GM18873 (cell line): ENCODE results near the gene CENPT.
"Not testable (repeated sequence)": the region's sequence is repeated elsewhere in the genome, so short reads cannot be mapped to it uniquely, and the experiment has no call there.

Experiments
- ATAC-seq: cut with Tn5 transposase; IDR thresholded peaks from one replicate; pipeline ENCODE4 v1.9.1; 2021; ENCODE audit warnings: mild to moderate bottlenecking, moderate library complexity, moderate number of reproducible peaks; ENCODE audit not compliant: unreplicated experiment, low FRiP score

The CENPT gene

DNA sequence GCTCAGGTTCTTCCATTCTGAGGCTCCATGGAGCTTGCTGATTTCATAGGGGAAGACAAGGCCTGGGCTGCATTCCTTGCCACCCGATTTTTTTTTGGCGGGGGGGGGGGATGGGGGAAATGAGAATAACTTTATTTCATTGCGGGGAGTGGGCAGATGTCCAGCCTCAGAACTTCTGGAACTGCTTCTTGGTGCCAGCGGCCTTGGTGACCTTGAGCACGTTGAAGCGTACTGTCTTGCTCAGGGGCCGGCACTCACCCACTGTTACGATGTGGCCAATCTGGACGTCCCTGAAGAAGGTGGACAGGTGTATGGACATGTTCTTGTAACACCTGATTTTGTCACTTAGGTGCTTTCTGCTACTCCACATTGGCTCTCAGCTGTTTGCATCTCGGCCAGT, 8.3 kb upstream of the CENPT start:
- ATAC-seq: no peak

DNA sequence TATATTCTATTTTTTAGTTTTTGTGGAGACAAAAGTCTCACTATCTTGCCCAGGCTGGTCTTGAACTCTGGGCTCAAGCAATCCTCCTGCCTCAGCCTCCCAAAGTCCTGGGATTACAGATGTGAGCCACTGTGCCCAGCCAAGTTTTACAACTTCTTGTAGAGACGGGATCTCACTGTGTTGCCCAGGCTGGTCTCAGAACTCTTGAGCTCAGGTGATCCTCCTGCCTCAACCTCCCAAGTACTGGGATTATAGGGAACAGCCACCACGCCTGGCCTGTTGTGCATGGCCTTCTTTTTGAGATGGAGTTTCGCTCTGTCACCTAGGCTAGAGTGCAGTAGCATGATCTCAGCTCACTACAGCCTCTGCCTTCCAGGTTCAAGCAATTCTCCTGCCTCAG, 6.2 kb upstream of the CENPT start:
- no peak for ATAC-seq

DNA sequence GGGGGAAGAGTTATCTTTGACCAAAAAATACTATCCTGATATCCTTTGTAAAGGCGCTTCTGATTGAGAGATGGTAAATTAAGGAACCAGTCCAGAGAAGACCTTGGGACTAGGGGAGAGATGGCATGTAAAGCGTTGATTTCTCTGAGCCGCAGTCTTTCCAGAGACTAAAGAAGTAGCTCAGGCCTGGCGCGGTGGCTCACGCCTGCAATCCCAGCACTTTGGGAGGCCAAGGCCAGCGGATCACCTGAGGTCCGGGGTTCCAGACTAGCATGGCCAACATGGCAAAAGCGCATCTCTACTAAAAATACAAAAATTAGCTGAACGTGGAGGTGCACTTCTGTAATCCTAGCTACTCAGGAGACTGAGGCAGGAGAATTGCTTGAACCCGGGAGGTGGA, 625 bp upstream of the CENPT start:
- ATAC-seq: no peak

- ATAC-seq: peak; percentile 50
Measured at GRCh38 chr16:67846320-67847063, 1.0 kb downstream of the CENPT start, which contains the start of gene NUTF2. TSS of gene NUTF2 (plus strand) at chr16:67846933. CDS start at chr16:67865131, 18,198 bp downstream.

DNA sequence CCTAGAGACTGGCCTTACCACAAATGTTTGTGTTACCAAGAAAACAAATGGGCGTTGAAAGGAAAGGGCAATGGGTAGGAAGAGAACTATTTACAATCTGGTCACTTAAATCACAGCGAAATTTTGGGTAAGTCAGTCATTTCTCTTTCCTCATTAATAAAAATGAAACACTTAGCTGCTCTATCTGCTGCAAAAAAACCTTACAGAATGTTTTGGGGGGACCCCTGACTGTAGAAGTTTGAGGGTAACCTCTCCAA, 1.5 kb downstream of the CENPT start:
- no peak for ATAC-seq

GRCh38 chr16:67845291-67846062, 2.0 kb downstream of the CENPT start:
- ATAC-seq: no peak

GRCh38 chr16:67844497-67844896, 3.0 kb downstream of the CENPT start:
- ATAC-seq: no peak

DNA sequence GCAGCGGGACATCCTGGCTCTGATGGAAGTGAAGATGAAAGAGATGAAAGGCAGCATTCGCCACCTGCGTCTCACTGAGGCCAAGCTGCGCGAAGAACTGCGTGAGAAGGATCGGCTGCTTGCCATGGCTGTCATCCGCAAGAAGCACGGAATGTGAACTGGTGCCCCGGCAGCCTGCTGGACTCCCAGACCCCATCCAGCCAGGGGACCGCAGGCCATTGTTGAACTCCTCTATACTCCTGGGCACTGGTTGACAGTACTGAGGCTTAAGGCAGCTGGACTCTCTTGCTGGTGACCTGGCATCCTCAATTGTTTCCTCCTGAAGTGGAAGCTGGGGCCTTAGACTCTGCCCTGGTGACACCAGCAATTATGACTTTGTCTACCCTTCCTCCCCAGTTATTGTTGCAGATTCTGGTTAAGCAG, 4.1 kb downstream of the CENPT start:
- no peak for ATAC-seq

DNA sequence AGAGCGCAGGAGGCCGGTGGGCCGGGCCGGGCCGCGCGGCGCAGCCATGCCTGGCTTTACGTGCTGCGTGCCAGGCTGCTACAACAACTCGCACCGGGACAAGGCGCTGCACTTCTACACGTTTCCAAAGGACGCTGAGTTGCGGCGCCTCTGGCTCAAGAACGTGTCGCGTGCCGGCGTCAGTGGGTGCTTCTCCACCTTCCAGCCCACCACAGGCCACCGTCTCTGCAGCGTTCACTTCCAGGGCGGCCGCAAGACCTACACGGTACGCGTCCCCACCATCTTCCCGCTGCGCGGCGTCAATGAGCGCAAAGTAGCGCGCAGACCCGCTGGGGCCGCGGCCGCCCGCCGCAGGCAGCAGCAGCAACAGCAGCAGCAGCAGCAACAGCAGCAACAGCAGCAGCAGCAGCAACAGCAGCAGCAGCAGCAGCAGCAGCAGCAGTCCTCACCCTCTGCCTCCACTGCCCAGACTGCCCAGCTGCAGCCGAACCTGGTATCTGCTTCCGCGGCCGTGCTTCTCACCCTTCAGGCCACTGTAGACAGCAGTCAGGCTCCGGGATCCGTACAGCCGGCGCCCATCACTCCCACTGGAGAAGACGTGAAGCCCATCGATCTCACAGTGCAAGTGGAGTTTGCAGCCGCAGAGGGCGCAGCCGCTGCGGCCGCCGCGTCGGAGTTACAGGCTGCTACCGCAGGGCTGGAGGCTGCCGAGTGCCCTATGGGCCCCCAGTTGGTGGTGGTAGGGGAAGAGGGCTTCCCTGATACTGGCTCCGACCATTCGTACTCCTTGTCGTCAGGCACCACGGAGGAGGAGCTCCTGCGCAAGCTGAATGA, 4.8 kb downstream of the CENPT start:
- peak; percentile 3 for ATAC-seq

DNA sequence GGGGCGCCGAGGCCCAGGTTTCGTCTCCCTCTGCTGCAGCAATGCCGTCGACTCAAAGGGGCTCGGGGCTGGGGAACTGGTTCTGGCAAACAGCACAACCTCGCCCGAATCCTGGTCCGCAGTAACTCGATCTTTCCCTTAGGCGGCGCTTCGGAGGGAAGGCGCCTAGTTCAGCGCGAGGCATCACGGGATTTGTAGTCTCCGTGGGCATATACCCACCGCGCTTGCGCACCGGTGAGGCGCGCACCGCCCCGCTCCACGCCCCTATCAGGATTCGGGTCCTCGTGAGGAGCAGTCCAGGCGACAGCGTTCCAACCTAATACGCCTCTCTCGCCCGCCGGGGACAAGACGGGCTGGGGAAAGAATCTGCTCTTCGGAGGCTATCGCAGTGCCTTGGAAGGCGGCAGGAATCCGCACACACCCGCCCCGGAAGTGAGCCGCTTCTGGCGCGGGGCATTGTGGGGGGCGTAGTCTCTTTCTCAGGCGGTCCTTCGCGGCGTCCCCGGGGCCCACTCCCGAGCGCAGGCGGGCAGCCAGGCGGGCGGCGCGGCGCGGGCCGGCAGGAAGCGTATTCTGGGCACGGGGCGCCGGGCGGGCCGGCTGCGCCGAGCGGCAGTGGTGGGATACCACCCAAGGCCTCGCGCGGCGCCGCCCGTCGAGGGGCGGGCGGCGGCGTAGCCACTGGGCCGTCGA, 5.5 kb downstream of the CENPT start, which contains the start of gene THAP11:
TSS of gene THAP11 (plus strand) at position 505 of the 693 bp plus-strand sequence. CDS start 235 bp downstream, outside the sequence.
- ATAC-seq: peak; percentile 43

DNA sequence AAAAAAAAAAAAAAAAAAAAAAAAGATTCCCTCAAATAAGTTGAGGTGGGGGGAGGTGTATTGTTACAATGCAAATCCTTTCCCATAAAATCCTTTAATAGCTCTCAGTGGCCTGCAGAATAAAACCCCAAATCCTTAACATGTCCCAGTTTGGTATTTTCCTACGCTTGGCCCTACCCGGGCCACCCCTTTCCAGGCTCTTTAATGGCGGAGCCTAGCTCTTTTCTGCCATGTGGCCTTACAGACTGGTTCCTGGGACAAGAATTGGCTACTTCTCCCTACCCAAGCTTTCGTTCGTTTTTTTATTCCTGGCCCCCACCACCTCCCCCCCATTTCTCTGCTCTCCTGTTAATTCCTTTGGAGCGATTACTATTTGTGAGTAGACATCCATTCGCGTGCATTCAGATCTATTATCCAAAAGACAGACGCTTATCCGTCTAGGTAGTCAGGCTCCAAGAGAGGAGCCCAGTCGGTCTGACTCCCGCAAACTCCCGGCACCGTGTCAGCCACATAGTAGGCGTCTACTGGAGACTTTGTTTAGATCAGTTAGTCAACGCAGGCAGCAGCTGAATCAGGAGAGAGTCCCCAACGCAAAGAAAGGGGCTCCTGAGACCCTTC, 6.2 kb downstream of the CENPT start:
- no peak for ATAC-seq

DNA sequence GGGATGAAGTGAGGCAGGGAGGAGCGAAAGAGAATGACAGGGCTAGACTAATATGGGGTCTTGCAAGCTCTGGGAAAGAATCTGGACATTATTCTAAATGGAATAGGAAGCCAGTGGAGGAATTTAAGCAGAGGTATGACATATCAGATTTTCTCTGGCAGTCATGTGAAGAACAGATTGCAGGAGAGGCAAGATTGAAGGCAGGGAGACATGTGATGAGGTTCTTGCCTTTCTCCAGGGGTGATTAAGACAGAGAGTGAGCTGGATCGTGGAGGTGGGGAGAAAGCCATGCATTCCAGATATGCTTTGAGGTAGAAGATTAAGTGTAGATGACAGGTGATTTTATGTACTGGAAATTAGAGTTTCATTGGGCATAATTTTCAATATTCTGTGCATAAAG, 9.7 kb downstream of the CENPT start:
- ATAC-seq: no peak

DNA sequence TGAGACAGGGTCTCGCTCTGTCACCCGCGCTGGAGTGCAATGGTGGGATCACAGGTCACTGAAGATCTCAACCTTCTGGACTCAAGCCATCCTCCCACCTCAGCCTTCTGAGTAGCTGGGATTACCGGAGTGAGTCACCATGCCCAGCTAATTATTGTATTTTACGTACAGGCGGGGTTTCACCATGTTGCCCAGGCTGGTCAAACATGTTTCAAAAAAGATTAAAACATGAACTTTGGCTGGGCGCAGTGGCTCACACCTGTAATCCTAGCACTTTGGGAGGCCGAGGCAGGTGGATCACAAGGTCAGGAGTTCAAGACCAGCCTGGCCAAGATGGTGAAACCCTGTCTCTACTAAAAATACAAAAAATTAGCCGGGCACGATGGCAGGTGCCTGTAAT, 10.3 kb downstream of the CENPT start:
- not testable (repeated sequence) for ATAC-seq

DNA sequence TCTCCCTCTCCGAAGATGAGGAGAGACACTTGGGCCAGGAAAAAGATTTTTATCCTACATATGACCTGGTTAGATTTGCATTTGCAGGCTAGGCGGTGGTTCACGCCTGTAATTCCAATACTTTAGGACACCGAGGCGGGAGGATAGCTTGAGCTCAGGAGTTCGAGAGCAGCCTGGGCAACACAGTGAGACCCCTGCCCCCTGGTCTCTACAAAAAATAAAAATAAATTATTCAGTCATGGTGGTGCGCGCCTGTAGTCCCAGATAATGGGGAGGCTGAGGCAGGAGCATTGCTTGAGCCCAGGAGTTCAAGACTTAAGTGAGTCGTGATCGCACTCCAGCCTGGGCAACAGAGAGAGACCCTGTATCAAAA, 13.3 kb downstream of the CENPT start:
- ATAC-seq: no peak

DNA sequence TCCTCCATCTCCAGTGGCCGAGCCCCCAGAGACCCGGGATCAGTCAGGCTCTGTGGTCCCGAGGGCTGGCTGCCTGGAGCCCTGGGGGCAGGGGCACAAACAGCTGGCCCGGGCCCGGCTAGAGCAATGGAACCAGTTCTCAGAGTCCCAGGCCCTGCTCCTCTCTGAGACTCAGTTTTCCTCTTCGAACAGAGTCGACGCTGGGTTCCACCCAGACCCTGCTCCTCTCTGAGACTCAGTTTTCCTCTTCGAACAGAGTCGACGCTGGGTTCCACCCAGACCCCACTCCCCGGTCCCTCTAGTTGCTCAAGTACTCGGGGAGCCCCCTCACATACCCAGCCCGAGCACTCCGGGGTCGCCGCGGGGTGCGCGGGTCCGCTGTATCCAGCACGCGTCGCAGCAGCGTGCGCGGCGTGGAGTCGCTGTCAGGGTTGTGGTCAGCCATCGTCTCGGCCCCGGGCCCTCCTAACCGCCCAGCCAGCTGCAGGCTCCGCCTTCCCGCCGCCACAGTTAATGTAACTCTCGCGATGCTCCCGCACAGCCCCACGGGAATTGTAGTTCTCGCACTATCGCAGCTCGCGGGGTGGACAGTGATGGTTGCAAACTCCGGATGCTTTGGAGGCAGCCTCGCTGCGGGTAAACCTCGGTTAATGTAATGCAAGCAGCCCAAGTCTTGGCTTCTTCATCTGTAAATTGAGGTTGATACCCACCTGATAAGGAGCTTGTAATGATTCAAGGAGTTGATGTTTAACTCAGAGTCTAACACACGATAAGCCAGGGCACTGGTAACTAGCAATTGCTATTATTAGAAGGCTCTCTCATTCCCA, 13.9 kb downstream of the CENPT start:
- peak; percentile 93 for ATAC-seq

- ATAC-seq: no peak
Measured at GRCh38 chr16:67833030-67833414, 14.5 kb downstream of the CENPT start.

DNA sequence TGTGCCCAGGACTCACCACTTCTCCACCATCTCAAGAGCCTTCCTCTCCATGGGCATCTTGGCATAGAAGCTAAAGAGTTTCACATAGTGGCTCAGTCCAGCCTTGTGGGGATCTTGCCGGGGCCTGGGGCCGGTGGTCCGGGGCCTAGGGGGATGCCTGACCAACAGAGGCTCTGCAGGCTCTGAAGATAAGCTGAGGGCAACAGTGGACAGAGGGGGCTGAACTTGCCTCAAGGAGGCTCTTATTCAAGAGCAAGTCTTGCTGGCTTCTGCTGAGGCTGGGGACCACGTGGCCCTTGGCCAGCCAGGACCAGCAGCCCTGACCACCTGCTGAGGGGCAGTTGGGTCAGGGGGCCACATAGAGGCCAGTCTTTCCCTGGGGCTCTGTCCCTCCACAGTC, 18.8 kb downstream of the CENPT start:
- ATAC-seq: no peak

GRCh38 chr16:67825906-67826305, 21.6 kb downstream of the CENPT start:
- no peak for ATAC-seq

DNA sequence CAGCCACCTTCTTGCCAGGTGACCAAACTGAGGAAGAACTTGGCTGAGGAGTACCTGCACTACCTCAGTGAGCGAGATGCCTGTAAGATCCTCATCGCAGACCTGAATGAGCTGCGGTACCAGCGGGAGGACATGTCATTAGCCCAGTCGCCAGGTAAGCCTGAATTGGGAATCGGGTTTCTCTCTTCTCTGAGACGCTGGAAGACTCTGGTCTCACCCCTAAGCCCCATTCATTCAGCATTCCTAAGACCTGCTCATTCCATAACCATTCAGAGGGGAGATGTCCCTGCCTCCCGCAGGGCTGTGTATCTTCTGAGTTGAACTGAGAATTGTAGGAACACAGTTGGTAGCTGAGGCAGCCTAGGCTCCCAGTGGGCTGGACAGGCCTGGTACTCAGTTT, 22.4 kb downstream of the CENPT start:
- no peak for ATAC-seq
